Measurements from ENCODE around the gene ANKS1A. TPM values are rescaled to one million over a fixed set of nuclear protein-coding genes. Genes with fewer than 3 reads are reported as not detected.

The ANKS1A gene
- total RNA-seq, 1 experiment from 2014 or later: 35.0 TPM

- no peak for TF ChIP-seq ARID4B (CRISPR knock-in tag; IDR thresholded peaks at IDR 0.05; ENCODE audit: borderline replicate concordance)
- no peak for TF ChIP-seq CTCF (IDR thresholded peaks at IDR 0.05)
- TF ChIP-seq MYBL2 (CRISPR knock-in tag; IDR thresholded peaks at IDR 0.05): no peak
- no peak for TF ChIP-seq NR3C1 (CRISPR knock-in tag; conservative IDR thresholded peaks at IDR 0.05; ENCODE audit: low read depth)
- no peak for TF ChIP-seq ATF1 (CRISPR knock-in tag; IDR thresholded peaks at IDR 0.05)
- TF ChIP-seq ZMAT4 (CRISPR knock-in tag; IDR thresholded peaks at IDR 0.05): no peak
- no peak for TF ChIP-seq ZNF425 (CRISPR knock-in tag; conservative IDR thresholded peaks at IDR 0.05)
- no peak for TF ChIP-seq EMX1 (CRISPR knock-in tag; IDR thresholded peaks at IDR 0.05)
- no peak for TF ChIP-seq TP53 (CRISPR knock-in tag; IDR thresholded peaks at IDR 0.05)
- TF ChIP-seq HMGXB4 (CRISPR knock-in tag; IDR thresholded peaks at IDR 0.05): no peak
These were observed 23.9 kb upstream of the ANKS1A start (continued) for GRCh38 chr6:34865107-34865506.

- CTCF ChIA-PET: no interaction called here
- no peak overlapping the region for H3K27ac Mint-ChIP-seq
- H3K4me3 Mint-ChIP-seq: no peak overlapping the region
- H3K27me3 Mint-ChIP-seq (ENCODE audit: low read depth): no peaks in the 10 kb centered on the region
- H3K4me1 Mint-ChIP-seq: no peaks in the 10 kb centered on the region
- H3K36me3 Mint-ChIP-seq: peaks cover 32% of the 10 kb centered on the region
- POLR2A ChIA-PET: no interaction called here
- ATAC-seq: no peak
- no peak for DNase-seq (ENCODE audit: low spot score)
- no peaks in the 10 kb centered on the region for H3K9me3 Mint-ChIP-seq
- TF ChIP-seq E2F4 (CRISPR knock-in tag; IDR thresholded peaks at IDR 0.05; ENCODE audit: borderline replicate concordance, low read depth) (no peak), ZNF416 (CRISPR knock-in tag; IDR thresholded peaks at IDR 0.05) (no peak), CDX4 (CRISPR knock-in tag; IDR thresholded peaks at IDR 0.05; ENCODE audit: borderline replicate concordance) (no peak), GTF2I (CRISPR knock-in tag; conservative IDR thresholded peaks at IDR 0.05) (no peak), E2F5 (CRISPR knock-in tag; IDR thresholded peaks at IDR 0.05) (no peak), USF2 (CRISPR knock-in tag; IDR thresholded peaks at IDR 0.05) (no peak), ZNF425 (CRISPR knock-in tag; conservative IDR thresholded peaks at IDR 0.05) (no peak), ELF4 (CRISPR knock-in tag; IDR thresholded peaks at IDR 0.05; ENCODE audit: low read depth) (no peak)
These were observed 22.5 kb upstream of the ANKS1A start for GRCh38 chr6:34866509-34866908.

Data from WTC11 (cell line).